A549 treated with Mapracorat at 1 μM for 4 hours (cell line): ENCODE measurements around the gene MAP4K4. TPM values are rescaled to one million over a fixed set of nuclear protein-coding genes. Genes with fewer than 3 reads are reported as not detected.

Experiments used
- total RNA-seq: library from RNA; stranded (reverse); fragments of 200-300 nt; extraction: Qiagen RNA extraction; gene quantifications from 5 replicates; pipeline ENCODE4 v1.2.3, GENCODE V29; 2022

MAP4K4 gene
- total RNA-seq: 80.4 to 112 TPM (median 104 TPM) in 5 replicates

DNA sequence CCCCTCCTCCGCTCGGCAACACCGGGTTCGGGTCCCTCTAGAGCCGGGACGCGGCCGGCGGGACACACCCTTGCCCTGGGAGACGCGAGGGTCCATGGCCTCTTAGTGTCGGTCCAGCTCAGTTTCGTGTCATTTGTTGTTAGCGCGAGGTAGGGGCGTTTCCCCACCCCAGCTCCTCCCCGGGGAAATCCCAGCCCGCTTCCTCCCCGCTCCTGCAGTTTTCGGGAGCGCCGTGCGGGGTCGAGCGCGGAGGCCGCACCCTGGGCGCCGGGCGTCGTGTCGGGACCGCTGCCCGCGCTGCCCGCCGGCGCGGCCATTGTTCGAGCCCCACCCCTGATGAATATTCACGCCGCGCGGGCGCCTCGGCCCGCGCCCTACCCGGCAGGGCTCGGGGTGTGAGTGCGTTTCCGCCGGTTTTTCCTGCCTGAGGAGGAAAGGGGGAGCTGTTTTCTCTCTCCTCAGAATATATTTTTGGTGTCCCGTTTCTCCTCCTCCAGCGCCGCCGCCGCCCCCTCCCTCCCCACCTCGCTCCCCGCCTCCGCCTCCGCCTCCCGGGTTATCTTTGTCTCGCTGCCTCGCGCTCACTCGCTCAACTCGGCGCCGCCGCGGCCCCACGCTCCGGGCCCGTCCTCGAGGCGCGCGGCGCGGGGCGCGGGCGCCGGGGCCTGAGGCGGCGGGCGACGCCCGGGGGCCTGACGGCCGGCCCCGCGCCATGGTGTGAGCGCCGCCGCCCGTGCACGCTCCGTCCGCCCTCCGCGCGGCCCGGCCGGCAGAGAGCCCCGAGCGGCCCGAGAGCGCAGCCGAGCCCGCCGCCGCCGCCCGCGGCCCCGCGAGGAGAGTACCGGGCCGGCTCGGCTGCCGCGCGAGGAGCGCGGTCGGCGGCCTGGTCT lies at the start of gene MAP4K4:
Gene MAP4K4, plus strand, starts transcription at position 584 of the 890 bp plus-strand sequence. CDS start 374 bp downstream, outside the sequence.

Other genes starting within 250 kb of the MAP4K4 start
- gene RFX8, start 222.6 kb upstream of the MAP4K4 start, total RNA-seq: not detected in 5 replicates